Right lobe of liver (tissue), 4 donors: ENCODE data around the gene PRKCQ.

Experiments used
- CTCF ChIP-seq, 4 donors: fragments of 200-600 bp in 3 of 4; fragments of 450-650 bp in 1 of 4; IDR thresholded peaks; one replicate each; pipeline versions ENCODE4 v1.5.1 to v1.8.0; 2016 to 2022; ENCODE audit warnings: antibody characterized with exemption in 4 of 4, mild to moderate bottlenecking in 2 of 4
- POLR2A ChIP-seq: fragments of 450-650 bp; IDR thresholded peaks from one replicate; pipeline ENCODE4 v1.6.1; 2017; ENCODE audit warnings: antibody characterized with exemption, mild to moderate bottlenecking
- donor health status: DM: no; HTN: no; CAD: no.
- donor health status: DM: no; HTN: no; CAD: no.
- donor health status: DM: no; HTN: yes; CAD: no.

GRCh38 chr10:6530966-6531365 is 49.1 kb downstream of the PRKCQ start:
- TF ChIP-seq CTCF (IDR thresholded peaks at IDR 0.05) (no peak), POLR2A (no peak)
